ENCODE data around the gene PPP1R26.
"Not testable (repeated sequence)": the region's sequence is repeated elsewhere in the genome, so short reads cannot be mapped to it uniquely, and the experiment has no call there.

PPP1R26 gene, protein sequence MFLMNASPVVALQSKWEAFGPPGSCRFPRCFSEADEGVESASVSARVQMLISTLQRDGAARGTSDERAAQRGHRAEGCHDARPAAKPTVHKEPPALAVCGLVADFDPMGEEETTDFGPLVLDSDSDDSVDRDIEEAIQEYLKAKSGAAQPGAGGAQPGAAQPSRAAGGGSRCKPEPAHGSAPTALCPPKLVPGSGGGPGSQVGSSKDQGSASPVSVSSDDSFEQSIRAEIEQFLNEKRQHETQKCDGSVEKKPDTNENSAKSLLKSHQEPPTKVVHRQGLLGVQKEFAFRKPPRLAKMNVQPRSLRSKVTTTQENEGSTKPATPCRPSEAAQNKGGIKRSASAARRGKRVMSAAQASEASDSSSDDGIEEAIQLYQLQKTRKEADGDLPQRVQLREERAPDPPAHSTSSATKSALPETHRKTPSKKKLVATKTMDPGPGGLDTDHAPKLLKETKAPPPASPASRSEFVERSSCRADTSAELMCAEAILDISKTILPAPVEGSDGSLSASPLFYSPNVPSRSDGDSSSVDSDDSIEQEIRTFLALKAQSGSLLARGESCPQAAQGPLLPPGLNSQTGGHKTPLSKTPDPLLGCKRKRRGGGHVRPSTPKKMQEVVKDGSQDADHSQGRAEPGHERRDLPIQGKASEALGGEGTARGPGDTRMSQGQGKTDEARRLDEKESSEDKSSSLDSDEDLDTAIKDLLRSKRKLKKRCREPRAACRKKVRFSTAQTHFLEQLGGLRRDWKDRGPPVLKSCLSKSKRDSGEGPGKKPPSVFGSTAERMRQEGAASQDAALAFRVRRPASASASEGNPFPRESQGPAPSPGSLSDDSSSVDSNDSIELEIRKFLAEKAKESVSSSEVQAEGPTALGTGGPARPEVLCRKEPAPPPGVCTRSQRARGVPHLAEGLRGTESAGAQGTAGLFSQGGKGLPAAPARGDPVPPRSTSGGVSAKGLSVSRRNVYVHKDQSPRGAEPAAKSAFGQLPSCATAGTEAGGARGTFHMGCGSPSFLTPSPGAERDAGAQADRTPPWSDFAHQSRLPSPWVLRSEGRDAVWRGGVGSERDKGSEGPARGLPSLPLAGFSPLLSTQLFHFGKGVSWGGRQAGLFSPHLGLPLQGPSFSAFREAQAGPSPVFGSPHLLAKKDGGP (N-terminal part only)

DNA sequence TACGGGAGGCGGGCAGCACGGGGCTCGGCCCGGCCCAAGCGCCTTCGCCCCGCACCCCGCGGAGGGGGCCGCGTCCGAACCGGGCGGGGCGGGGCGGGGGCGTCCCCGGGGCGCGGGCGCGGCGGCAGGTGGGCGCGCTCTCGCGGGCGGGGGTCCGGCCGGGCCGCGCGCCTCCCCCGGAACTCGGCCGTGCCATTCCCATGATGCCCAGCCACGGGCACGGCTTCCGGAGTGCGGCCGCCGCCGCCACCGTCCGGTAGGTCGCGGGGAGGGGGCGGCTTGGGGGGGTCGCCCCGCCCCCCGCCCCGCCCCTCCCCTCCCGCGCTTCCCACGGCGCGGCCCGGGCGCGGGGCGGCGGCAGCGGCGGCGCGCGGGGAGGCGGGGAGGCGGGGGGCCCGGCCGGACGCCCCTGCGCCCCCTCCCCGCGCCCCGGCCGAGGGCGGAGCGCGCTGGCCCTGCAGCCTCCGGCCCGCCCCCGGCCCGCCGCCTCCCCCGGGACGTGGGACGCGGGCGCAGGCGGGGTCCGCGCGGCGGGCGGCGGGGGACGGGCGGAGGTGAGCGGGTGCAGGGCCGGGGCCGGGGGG, at the start of gene PPP1R26:
Gene PPP1R26 (plus strand): TSS at position 314 of the 584 bp plus-strand sequence. CDS start 4,729 bp downstream, outside the sequence.
- peak within 1 kb of the TSS; percentile 55 for H3K27ac ChIP-seq
- DNase-seq (ENCODE audit: low read depth, low spot score): no peak

DNA sequence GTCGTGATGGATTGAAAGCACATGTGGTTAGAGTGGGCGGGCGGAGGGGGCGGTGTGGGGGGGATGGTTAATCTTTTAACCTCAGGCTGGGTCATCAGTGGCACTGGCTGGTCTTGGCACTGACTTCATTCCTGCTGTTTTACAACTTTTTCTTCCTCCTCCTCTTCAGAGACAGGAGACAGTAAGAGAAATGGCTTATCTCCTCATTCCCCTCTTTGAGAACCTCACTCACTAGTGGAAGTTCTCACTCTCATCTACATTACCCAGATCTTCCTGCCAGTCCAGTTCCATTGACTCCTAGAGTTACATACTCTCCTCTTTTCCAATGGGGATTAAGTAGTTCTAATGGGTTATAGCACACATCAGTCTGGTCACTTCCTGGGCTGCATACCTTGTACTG, 42.3 kb upstream of the PPP1R26 start:
- H3K27ac ChIP-seq: no peak overlapping the region
- DNase-seq (ENCODE audit: low read depth, low spot score): no peak

DNA sequence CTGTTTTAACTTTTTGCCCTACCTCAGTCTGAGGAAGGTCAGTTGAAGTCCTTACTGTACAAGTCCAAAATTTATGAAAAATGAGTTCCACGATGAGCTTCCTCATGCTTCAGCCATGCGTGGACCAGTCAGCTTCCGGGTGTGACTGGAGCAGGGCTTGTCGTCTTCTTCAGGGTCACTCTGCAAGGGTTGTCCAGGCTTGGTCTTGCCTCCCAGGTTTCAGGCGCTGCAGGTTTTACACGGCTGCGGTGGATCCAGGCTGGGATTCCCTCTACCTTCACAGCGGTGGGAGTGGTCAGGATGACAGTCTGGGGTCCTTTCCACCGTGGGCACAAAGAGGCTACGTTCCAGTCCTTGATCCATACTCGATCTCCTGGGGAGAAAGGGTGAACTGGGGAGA, 41.9 kb upstream of the PPP1R26 start:
- not testable (repeated sequence) for H3K27ac ChIP-seq; DNase-seq (ENCODE audit: low read depth, low spot score)

DNA sequence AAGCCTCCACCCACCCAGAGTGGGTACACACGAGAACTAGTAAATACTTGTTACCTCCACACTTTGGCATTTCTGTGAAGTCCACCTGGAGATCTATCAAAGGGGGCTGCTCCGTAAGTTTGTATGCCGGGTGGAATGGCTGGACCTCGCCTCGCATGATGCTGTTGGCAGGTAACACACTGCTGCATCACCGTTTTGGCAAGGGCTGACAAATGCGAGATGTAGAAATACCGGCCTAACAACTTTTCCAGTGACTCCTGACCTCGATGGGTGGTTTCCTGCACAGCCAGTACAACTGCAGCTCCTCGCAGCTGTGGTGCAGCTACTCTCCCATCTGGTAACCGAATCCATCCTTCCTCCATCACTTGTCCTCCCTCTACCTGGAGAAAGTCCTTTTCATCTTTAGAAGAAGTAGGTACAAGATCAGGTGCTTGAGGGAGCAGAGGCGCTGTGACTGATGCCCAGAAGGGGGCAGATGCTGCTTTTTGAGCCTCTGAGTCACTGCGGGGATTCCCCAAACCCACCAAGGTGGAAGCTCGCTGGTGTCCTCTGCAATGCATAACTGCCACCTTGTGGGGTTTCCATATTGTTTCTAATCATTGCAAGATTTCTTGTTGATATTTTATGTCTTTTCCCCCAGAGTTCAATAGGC, 40.9 kb upstream of the PPP1R26 start:
- DNase-seq (ENCODE audit: low read depth, low spot score): peak; percentile 43
- H3K27ac ChIP-seq: not testable (repeated sequence)

DNA sequence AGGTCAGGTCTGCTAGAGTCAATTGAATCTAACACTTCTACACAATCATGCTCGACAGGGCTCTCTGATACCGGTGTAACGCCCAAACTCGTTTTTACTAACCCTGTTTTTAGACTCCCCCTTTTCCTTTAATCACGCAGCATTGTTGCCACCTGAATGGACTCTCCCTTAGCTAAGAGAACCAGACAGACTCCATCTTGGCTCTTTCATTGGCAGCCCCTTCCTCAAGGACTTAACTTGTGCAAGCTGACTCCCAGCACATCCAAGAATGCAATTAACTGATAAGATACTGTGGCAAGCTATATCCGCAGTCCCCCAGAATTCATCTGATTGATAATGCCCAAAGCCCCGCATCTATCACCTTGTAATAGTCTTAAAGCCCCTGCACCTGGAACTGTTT, 40.1 kb upstream of the PPP1R26 start:
- not testable (repeated sequence) for DNase-seq (ENCODE audit: low read depth, low spot score); H3K27ac ChIP-seq

DNA sequence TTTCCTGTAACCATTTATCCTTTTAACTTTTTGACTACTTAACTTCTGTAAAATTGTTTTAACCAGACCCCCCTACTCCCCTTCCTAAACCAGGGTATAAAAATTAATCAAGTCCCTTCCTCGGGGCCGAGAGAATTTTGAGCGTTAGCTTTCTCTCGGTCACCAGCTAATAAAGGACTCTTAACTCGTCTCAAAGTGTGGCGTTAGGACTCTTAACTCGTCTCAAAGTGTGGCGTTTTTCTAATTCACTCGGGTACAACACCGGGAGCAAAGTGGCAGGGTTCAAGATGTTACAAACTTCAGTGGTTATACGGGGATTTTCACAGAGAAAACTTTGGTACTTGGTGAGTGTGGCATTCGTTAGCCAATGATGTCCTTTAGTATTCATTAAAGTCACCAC, 39.7 kb upstream of the PPP1R26 start:
- H3K27ac ChIP-seq: no peak overlapping the region
- DNase-seq (ENCODE audit: low read depth, low spot score): no peak

DNA sequence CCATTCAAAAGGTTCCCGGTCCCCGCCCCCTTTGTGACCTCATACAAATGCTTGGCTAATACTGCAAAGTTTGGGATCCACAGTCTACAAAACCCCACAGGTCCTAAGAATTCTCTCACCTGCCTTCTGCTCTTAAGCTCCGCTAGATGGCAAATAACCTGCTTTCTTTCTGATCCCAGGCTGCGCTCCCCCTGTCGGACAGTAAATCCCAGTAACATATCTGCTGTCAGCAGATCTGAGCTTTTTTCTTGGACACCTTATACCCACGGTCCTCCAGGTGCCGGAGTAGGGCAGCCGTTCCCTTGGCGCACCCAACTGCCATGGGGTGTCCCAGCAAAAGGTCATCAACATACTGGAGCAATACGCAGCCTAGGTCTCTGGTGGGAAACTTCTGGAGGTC, 39.0 kb upstream of the PPP1R26 start:
- no peak overlapping the region for H3K27ac ChIP-seq
- DNase-seq (ENCODE audit: low read depth, low spot score): no peak

DNA sequence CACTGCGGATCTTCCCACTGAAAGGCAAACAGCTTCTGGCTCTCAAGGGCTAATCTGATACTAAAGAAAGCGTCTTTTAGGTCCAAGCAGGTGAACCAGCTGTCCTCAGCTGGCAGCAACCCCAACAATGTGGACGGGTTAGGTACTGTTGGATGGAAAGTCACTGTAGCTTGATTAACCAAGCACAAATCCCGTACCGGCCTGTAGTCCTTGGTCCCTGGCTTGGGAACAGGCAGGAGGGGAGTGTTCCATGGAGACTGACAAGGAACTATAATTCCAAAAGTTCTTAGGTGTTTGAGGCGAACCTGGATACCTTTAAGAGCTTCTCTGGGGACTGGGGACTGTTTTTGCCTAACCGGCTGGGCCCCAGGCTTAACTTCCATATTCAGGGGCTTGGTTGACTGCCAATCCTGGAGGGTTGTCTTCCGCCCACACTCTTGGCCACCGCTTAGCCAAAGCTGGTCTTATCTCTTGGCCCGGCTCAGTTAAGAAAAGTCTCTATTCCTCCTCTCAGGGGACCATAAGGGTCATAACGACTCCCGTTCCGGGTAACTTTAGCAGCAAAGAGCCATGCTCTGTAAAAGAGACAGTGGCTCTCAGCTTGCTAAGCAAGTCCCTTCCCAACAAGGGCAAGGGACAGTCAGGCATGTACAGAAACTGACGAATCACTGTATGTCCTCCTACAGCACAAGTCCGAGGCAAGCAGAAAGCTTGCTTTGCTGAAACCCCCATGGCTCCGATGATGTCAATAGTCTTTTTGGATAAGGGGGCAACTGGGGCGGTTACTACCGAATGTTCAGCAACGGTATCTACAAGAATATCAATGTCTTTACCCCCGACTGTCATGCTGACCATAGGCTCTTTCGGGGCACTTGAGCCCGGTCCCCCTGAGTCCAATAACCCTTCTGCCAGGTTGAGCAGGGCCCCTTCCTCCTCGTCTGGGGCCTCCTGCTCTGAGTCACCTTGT, 38.2 kb upstream of the PPP1R26 start:
- not testable (repeated sequence) for H3K27ac ChIP-seq; DNase-seq (ENCODE audit: low read depth, low spot score)

DNA sequence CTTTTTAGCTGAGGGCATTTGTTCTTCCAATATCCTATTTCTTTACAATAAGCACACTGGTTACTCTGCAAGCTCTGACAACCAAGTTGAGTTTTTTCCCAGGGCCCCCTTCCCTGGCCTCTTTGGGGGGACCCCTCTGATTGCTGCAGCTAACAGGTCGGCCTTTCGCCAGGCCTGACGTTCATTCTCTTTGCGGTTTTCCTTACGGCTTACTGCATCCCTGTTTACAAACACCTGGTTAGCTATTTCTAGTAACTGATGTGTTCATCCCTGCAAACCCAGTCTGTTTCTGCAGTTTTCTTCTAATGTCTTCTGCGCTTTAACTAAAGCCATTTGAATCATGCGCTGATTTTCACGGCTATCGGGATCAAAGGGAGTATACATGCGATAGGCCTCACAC, 37.5 kb upstream of the PPP1R26 start:
- DNase-seq (ENCODE audit: low read depth, low spot score): no peak
- H3K27ac ChIP-seq: no peak overlapping the region

DNA sequence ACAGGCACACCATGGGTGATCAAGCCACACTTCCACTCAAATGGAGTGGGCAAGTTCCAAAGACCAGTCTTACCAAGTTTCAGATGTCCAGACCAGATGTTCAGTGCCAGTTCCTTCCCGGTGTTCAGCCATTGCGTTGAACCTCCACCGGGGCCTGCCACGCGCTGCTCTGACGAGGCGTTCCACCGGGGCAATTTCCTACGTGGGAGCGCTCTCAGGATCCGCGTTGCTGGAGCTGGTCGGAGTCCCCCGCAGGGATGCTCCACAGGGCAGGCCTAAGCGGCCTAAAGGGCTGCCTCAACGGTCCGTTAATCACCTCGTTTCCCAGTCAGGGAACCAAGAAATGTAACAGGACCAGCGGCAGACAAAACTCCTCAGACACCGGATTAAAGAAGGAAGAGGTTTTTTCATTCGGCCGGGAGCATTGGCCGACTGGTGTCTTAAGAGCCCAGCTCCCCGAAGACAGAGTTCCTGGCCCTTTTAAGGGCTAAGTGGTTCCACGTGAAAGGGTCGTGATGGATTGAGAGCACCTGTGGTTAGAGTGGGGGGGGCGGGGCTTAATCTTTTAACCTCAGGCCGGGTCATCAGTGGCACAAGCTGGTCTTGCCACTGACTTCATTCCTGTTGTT, 35.7 kb upstream of the PPP1R26 start:
- no peak overlapping the region for H3K27ac ChIP-seq
- no peak for DNase-seq (ENCODE audit: low read depth, low spot score)

DNA sequence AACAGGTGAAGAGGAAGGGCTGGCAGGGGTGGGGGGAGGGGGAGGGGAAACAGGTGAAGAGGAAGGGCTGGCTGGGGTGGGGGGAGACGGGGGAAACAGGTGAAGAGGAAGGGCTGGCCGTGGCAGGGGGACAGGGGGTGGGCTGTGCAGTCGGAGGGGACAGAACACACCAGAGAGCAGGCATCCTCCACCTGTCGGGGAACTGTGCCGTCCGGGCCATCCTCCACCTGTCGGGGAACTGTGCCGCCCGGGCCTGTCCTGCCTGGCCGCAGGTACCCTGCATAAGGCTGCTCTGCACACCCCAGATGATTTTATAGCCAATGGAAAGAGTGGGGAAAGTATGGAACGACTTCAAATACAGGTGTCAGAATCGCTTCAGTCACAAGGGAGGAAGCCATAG, 32.5 kb upstream of the PPP1R26 start:
- H3K27ac ChIP-seq: no peak overlapping the region
- DNase-seq (ENCODE audit: low read depth, low spot score): no peak

DNA sequence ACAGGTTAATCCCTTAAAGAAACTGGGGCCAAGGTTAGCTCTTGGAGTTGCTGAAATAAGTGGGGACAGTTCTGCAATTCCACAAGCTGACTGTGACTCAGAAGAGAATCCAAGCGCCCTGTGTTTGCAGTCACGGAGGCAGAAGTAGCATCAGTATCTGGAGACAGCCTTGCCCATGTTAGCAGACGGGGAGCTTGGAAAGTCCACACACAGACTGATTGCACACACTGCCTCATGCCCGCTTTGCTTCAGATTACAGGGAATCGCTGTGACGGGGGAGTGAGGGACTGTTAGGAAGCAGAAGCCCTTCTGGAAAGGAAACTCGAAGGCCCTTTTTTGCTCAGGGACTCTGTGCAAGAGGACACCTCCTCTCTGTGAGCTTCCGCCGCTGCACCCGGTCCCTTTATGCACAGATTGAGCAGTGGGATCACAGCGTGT, 30.9 kb upstream of the PPP1R26 start:
- DNase-seq (ENCODE audit: low read depth, low spot score): no peak
- H3K27ac ChIP-seq: no peak overlapping the region

DNA sequence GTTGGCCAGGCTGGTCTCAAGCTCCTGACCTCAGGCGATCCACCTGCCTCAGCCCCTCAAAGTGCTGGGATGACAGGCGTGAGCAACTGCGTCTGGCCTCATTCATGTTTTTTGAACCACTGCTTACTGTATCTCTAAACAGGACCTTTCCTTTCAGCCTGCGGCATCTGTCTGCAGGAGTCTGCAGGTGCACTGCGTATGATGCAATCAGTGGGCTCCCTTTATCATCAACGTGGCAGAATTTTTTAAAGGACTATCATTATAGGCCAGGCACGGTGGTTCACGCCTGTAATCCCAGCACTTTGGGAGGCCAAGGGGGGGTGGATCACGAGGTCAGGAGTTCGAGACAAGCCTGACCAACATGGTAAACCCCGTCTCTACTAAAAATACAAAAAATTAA, 30.1 kb upstream of the PPP1R26 start:
- not testable (repeated sequence) for H3K27ac ChIP-seq; DNase-seq (ENCODE audit: low read depth, low spot score)

DNA sequence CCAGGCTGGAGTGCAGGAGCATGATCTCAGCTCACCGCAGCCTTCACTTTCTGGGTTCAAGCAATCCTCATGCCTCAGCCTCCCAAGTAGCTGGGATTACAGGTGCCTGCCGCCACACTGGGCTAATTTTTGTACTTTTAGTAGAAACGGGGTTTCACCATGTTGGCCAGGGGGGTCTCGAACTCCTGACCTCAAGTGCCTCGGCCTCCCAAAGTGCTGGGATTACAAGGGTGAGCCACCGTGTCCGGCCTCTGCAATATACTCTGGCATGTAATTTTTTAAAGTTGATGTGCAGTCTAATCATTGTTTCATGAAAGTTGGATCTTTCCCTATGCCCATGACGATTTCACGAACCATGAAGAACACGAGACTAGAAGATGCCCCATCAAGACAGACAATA, 28.6 kb upstream of the PPP1R26 start:
- DNase-seq (ENCODE audit: low read depth, low spot score): no peak
- no peak overlapping the region for H3K27ac ChIP-seq

DNA sequence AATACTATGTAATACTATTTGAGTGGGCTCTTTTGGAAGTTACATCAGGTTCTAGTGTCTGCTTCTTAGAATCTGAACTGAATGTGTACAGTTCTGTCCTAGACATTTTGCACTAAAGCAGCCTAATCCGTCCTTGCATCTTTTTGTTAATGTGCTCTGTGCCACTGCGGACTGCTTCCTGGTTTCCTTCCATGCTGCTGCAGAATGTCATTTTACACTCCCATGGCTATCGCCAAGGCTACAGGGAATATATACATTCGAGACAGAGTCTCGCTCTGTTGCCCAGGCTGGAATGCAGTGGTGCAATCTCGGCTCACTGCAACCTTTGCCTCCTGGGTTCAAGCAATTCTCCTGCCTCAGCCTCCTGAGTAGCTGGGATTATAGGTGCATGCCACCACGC, 27.7 kb upstream of the PPP1R26 start:
- not testable (repeated sequence) for H3K27ac ChIP-seq

DNA sequence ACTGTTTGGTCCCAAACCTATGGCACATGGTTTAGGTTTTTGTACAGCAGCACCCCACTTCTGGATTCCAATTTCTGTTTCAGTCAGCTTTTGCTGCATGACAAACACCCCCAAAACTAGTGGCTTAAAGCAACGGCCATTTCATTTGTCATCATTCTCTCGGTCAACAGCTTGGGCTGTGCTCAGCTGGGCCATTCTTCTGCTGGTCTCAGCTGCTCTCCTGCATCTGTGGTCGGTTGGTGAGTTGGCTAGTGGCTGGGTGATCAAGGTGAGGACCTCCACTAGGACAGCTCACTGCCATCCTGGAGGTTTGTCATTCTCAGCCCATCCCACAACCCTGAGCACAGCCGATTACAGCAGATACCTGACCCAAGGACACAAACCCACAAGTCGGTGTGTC, 24.8 kb upstream of the PPP1R26 start:
- no peak for DNase-seq (ENCODE audit: low read depth, low spot score)
- no peak overlapping the region for H3K27ac ChIP-seq

More for the DNA sequence above, 27.7 kb upstream of the PPP1R26 start:
- not testable (repeated sequence) for DNase-seq (ENCODE audit: low read depth, low spot score)

DNA sequence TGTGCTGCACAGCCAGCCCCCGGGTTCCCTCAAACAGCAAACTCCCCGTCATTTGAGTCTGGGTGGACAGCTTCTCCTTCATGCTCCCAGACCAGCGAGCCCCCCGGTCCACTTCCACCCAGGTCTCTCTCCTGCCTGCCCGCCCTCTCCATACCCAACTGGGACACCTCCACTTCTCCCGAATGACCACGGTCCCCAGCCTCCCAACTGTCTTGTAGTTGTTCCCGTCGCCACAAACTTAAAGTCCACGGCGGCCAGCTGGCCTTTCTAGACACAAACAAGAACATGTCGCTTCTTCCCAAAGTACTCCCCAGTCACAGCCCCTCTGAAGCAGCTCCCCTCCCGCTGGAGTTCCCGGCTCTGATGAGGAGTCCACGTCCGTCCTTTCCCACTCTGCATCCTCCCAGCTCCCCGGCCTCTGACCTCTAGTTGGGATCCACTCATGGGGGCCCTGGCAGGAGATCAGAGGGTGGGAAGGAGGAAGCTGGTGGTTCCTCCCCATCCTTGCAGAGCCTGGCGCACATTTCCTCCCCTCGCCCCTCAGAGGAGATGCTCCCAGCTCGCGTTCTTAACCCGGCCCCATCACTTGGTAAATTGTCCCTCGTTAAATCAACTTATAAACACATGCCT, 24.1 kb upstream of the PPP1R26 start:
- no peak overlapping the region for H3K27ac ChIP-seq

More for the DNA sequence above, 24.1 kb upstream of the PPP1R26 start:
- no peak for DNase-seq (ENCODE audit: low read depth, low spot score)
